ENCODE measurements around the gene ASIC4. TPM values are rescaled to one million over a fixed set of nuclear protein-coding genes. Genes with fewer than 3 reads are reported as not detected.

The ASIC4 gene
- polyA plus RNA-seq, 1 experiment: 0.09 TPM

DNA sequence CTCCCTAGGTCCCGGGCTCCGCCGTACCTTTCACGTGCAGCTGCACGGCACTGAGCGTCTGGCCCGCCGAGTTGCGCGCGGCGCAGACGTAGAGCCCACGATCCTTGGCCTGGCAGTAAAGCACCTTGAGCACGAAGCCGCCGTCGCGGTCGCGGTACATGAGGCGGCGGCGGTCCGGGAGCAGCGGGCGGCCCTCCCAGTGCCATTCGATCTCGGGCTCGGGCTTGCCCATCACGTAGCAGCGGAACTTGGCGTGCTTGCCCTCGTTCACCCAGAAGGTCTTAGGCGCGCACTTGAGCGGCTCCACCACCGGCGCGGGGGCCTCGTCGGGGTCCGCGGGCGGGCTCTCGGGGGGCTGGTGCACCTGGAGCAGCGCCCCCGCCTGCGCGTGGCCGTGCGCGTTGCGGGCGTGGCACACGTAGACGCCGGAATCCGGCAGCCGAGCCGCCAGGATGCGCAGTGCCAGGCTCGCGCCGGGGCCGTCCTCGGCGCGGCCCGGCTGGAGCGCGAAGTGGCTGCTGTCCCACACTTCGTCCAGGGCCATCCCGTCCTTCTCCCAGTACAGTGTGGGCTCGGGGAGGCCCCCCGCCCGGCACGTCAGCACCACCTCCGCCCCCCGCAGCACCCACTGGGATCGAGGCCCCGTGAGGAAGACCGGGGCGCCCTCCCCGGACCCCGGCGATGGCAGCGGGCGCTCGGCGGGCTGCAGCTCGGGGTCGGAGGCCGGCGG, 56.1 kb downstream of the ASIC4 start:
- Histone ChIP-seq H3K27me3 (ENCODE audit: control insufficient read depth, insufficient read depth, low read length) (no peaks in the 10 kb centered on the region; the same call in 1 of the 2 replicates), H3K36me3 (ENCODE audit: control insufficient read depth, insufficient read depth, low read length) (peaks cover 7% of the 10 kb centered on the region), H3K4me3 (ENCODE audit: low read depth, low read length) (peak overlapping the region; percentile 76)
- ChIA-PET CTCF (interaction anchor here (0.6 to 2.9 kb wide), 13 partner anchors 10 to 182 kb away, joined by 3 to 25 read pairs (median 5); partner anchors contain the start of gene STK11IP), POLR2A (interaction anchor here (0.6 kb wide), 1 partner anchor 27 kb away, joined by 3 read pairs; the partner anchor contains the start of gene STK11IP)
- no peak for DNase-seq (ENCODE audit: low read depth)
- TF ChIP-seq, protein P1, sequence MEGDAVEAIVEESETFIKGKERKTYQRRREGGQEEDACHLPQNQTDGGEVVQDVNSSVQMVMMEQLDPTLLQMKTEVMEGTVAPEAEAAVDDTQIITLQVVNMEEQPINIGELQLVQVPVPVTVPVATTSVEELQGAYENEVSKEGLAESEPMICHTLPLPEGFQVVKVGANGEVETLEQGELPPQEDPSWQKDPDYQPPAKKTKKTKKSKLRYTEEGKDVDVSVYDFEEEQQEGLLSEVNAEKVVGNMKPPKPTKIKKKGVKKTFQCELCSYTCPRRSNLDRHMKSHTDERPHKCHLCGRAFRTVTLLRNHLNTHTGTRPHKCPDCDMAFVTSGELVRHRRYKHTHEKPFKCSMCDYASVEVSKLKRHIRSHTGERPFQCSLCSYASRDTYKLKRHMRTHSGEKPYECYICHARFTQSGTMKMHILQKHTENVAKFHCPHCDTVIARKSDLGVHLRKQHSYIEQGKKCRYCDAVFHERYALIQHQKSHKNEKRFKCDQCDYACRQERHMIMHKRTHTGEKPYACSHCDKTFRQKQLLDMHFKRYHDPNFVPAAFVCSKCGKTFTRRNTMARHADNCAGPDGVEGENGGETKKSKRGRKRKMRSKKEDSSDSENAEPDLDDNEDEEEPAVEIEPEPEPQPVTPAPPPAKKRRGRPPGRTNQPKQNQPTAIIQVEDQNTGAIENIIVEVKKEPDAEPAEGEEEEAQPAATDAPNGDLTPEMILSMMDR (IDR thresholded peaks at IDR 0.05; ENCODE audit: insufficient read depth, low read depth, low read length): no peak

DNA sequence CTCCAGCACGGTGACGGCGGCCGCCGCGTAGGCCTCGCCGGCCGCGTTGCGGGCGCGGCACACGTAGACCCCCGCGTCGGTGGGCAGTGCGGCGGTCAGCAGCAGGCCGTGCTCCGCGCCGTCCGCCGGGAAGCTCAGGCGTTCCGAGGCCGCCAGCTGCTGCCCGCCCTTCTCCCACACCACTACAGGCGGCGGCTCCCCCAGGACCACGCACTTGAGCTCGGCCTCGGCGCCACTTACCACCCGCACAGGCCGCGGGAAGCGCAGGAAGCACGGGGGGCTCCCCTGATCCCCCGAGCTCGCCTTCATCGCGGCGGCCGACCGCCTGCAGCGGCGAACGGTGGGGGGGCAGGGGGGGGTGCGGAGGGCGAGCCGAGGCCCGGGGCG, 56.6 kb downstream of the ASIC4 start:
- Histone ChIP-seq H3K27me3 (ENCODE audit: control insufficient read depth, insufficient read depth, low read length) (no peaks in the 10 kb centered on the region; the same call in 1 of the 2 replicates), H3K36me3 (ENCODE audit: control insufficient read depth, insufficient read depth, low read length) (peaks cover 7% of the 10 kb centered on the region), H3K4me3 (ENCODE audit: low read depth, low read length) (peak overlapping the region; percentile 76)
- POLR2A ChIA-PET: interaction anchor here (0.6 kb wide), 1 partner anchor 27 kb away, joined by 3 read pairs; the partner anchor contains the start of gene STK11IP
- no peak for DNase-seq (ENCODE audit: low read depth)
- TF ChIP-seq, protein P1 (IDR thresholded peaks at IDR 0.05; ENCODE audit: insufficient read depth, low read depth, low read length): no peak
- CTCF ChIA-PET: interaction anchor here (0.6 to 2.9 kb wide), 14 partner anchors 10 to 182 kb away, joined by 3 to 25 read pairs (median 5); partner anchors contain the start of gene STK11IP

DNA sequence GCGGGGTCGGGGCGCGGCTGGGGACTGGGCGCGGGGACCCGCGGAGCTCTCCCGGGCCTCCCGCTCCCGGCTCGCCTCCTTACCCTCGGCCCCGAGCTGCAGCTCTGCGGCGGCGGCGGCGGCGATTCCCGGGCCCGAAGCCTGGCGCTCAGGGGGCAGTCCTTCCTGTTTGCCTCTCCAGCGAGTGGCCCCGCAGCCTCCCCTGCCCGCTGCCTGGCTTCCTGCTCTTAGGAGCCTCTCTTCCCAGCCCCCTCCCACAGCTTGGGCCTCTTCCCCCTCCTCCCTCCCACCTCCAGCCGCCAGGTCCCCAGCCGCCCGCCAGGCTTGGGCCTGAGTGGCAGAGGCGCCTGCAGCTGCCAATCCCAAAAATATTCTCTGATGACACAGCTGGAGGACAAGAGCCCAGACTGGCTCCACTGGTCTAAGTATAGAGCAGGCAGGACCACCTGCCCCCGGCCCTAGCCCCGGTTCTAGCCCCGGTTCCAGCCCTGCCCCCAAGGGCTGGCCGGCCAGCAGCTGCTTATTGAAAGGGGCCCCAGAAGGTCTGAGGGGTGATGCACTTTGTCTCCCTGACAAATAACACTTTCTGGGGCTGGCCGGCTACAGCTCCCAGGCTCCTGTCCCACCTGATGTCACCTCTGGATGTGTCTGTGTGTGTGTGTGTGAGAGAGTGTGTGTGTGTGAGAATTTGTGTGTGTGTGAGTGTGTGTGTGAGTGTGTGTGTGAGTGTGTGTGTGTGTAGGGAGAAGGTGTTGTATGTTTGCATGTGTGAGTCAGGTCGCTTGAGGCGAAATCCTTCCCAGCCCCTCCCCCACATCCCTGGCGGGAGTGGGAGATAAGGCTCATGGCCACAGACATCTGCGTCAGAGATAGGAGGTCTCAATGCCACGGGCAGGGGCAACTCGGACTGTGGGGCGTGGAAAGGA, 57.3 kb downstream of the ASIC4 start, which contains the start of gene OBSL1:
OBSL1 (minus strand) TSS at position 229 of the 926 bp plus-strand sequence. CDS start 307 bp downstream, outside the sequence.
- H3K4me3 ChIP-seq (ENCODE audit: low read depth, low read length): peak within 1 kb of the TSS; percentile 76
- TF ChIP-seq, protein P1 (IDR thresholded peaks at IDR 0.05; ENCODE audit: insufficient read depth, low read depth, low read length): no peak
- ChIA-PET POLR2A (interaction anchor here (0.6 kb wide), 1 partner anchor 26 kb away, joined by 3 read pairs; the partner anchor contains the start of gene STK11IP), CTCF (interaction anchor here (0.6 to 2.9 kb wide), 13 partner anchors 10 to 183 kb away, joined by 3 to 25 read pairs (median 5); partner anchors contain the start of gene STK11IP)
- H3K27me3 ChIP-seq (ENCODE audit: control insufficient read depth, insufficient read depth, low read length): peaks cover 5% of the 10 kb centered on the region
- H3K36me3 ChIP-seq (ENCODE audit: control insufficient read depth, insufficient read depth, low read length): peaks cover 7% of the 10 kb centered on the region
- no peak for DNase-seq (ENCODE audit: low read depth)

DNA sequence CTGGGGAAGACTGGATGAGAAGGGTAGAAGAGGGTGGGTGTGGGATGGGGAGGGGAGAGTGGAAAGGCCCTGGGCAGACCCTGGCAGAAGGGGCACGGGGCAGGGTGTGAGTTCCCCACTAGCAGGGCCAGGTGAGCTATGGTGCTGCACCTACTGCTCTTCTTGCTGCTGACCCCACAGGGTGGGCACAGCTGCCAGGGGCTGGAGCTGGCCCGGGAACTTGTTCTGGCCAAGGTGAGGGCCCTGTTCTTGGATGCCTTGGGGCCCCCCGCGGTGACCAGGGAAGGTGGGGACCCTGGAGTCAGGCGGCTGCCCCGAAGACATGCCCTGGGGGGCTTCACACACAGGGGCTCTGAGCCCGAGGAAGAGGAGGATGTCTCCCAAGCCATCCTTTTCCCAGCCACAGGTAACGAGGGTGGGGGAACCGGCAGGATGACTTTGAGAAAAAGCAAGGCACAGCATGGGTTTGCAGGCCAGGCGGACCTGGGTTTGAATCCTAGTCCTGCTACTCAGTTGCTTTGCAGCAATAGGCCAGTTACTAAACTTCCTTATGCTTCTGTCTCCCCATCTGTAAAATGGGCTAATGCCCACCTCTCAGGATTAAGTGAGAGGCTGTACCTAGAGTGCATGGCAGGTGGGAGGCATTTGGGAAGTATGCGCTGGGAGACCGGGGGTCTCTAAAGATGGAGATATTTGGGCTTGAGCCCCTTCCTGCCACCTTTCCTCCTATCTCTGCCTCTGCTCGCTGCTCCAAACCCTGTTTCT, 58.1 kb downstream of the ASIC4 start, which contains the start of gene INHA:
INHA (plus strand) TSS at position 74 of the 765 bp plus-strand sequence; CDS start at position 139, 65 bp downstream.
- DNase-seq (ENCODE audit: low read depth): no peak

More for the DNA sequence above, 58.1 kb downstream of the ASIC4 start, which contains the start of gene INHA:
- ChIA-PET POLR2A (no interaction called here), CTCF (interaction anchor here (2.9 to 4.9 kb wide), 2 partner anchors 12 to 117 kb away, joined by 11 to 24 read pairs; no protein-coding TSS in a partner anchor)
- Histone ChIP-seq H3K4me3 (ENCODE audit: low read depth, low read length) (peak within 1 kb of the TSS; percentile 76), H3K27me3 (ENCODE audit: control insufficient read depth, insufficient read depth, low read length) (peaks cover 9% of the 10 kb centered on the region), H3K36me3 (ENCODE audit: control insufficient read depth, insufficient read depth, low read length) (peaks cover 5% of the 10 kb centered on the region)
- TF ChIP-seq, protein P1 (IDR thresholded peaks at IDR 0.05; ENCODE audit: insufficient read depth, low read depth, low read length): no peak

All from BJ (cell line).